Activated T-cell treated with anti-CD3 and anti-CD28 coated beads for 1 hour (primary cell): ENCODE results near the gene ATRX.
"Not testable (repeated sequence)": the region's sequence is repeated elsewhere in the genome, so short reads cannot be mapped to it uniquely, and the experiment has no call there.

Source experiments
- DNase-seq: peaks from one replicate; pipeline ENCODE4 v3.0.0-alpha.2; 2020; ENCODE audit warnings: low read depth

Gene ATRX

DNA sequence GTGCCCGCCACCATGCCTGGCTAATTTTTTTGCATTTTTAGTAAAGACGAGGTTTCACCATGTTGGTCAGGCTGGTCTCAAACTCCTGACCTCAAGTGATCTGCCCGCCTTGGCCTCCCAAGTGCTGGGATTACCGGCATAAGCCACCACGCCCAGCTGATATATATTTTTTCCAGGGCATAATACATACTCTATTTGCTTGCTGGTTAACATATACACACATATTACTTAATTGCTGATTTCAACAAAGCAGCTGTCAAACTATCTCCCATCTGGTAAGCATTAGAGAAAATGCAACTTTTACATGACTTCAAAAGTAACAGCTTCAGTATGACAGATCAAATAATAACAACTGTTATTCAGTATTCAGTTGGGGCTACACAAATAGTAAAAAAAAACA is 164.6 kb downstream of the ATRX start:
- DNase-seq: not testable (repeated sequence)

- DNase-seq: no peak
Measured at GRCh38 chrX:77617206-77617605, 168.8 kb downstream of the ATRX start.

- DNase-seq: no peak
Measured at GRCh38 chrX:77603635-77604336, 182.2 kb downstream of the ATRX start.

DNA sequence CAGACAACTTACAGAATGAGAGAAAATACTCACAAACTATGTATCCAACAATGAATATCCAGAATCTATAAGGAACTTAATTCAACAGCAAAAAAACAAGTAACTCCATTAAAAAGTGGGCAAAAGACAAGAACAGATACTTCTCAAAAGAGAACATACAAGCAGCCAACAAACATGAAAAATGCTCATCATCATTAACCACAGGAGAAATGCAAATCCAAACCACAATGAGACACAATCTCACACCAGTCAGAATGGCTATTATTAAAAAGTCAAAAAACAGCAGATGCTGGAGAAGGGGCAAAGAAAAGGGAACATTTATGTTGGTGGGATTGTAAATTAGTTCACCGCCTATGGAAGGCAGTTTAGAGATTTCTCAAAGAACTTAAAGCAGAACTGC is 188.5 kb downstream of the ATRX start:
- no peak for DNase-seq

GRCh38 chrX:77597090-77597489 is 188.9 kb downstream of the ATRX start:
- no peak for DNase-seq

DNA sequence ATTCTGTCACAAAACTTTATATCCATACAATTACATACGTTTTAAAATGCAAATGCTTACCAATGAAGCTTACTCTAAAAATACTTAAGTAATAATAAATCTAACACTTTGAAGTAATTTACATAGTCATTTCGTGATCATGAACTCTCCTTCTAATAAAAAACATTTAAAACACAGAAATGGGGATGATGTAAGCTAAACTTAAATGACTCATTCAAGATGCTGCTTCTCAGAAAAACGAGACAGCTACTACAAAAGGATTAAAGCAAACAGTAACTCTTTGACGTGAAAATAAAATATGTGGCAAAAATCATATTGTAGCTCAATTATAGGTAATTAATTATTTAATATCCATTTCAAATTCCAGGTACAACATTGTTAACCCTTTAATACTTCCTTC is 190.2 kb downstream of the ATRX start:
- DNase-seq: no peak

GRCh38 chrX:77572322-77572721 is 213.7 kb downstream of the ATRX start:
- no peak for DNase-seq

- DNase-seq: no peak
Measured at GRCh38 chrX:77565278-77565677, 220.7 kb downstream of the ATRX start.

- no peak for DNase-seq
Measured at GRCh38 chrX:77564823-77565222, 221.2 kb downstream of the ATRX start.

GRCh38 chrX:77561372-77561771 is 224.6 kb downstream of the ATRX start:
- DNase-seq: no peak

- no peak for DNase-seq
Measured at GRCh38 chrX:77556276-77556675, 229.7 kb downstream of the ATRX start.

DNA sequence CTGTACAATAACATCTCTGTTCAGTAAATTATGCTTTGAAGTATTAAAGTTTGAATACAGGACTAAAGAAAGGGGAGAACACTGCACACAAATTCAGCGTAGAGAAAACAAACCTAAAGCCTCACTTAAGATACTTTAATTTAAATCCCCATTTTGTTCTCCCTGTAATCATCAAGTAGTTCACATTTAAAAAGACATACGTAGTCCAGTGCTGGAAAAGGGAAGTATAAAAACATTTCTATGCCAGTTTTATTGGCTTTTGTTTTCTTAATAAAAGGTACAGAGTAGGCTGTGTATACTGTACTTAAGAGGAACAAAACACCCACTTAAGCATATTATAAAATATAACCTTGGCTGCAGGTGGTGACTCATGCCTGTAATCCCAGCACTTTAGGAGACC is 237.3 kb downstream of the ATRX start:
- no peak for DNase-seq

DNA sequence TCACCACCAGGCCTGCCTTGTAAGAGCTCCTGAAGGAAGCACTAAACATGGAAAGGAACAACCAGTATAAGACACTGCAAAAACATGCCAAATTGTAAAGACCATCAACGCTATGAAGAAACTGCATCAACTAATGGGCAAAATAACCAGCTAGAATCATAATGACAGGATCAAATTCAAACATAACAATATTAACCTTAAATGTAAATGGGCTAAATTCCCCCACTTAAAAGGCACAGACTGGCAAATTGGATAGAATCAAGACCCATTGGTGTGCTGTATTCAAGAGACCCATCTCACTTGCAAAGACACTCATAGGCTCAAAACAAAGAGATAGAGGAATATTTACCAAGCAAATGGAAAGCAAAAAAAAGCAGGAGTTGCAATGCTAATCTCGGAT is 246.2 kb downstream of the ATRX start:
- not testable (repeated sequence) for DNase-seq

DNA sequence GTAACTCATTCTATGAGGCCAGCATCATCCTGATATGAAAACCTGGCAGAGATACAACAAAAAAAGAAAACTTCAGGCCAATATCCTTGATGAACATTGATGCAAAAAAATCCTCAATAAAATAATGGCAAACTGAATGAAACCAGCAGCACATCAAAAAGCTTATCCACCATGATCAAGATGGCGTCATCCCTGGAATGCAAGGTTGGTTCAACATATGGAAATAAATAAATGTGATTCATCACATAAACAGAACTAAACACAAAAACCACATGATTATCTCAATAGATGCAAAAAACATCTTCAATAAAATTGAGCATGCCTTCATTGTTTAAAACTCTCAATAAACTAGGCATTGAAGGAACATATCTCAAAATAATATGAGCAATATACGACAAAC is 254.8 kb downstream of the ATRX start:
- not testable (repeated sequence) for DNase-seq

GRCh38 chrX:77528034-77528433 is 258.0 kb downstream of the ATRX start:
- DNase-seq: no peak

- DNase-seq: no peak
Measured at GRCh38 chrX:77527233-77528001, 258.6 kb downstream of the ATRX start.

DNA sequence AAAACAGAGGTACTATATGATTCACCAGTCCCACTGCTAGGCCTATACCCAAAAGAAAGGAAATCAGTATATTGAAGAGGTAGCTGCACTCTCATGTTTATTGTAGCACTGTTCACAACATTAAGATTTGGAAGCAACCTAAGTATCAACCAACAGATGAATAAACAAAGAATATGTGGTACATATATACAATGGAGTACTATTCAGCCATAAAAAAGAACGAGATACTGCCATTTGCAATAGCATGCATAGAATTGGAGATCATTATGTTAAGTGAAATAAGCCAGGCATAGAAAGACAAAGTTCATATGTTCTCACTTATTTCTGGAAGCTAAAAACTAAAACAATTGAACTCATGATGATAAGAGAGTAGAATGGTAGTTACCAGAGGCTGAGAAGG is 266.3 kb downstream of the ATRX start:
- DNase-seq: no peak

- DNase-seq: no peak
Measured at GRCh38 chrX:77514177-77514576, 271.8 kb downstream of the ATRX start.

- DNase-seq: no peak
Measured at GRCh38 chrX:77510007-77510406, 276.0 kb downstream of the ATRX start.

DNA sequence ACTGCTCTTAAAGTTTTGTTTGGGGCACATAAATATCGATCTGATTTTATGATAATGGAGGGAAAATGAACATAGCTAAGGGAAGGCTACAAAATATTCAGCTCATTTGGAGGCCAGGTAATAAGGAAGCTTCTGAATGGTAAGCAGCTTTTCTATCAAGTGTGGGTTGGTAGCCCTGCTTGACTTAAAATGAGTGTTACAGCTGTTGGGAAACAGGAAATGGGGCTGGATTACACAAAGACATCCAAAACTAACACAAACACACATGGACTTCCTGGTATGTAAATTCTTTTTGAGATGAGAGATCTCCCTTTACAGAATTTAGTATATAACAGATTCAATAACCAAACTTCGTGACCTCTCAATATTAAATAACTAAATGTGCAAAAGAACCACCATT is 280.8 kb downstream of the ATRX start:
- no peak for DNase-seq

- DNase-seq: no peak
Measured at GRCh38 chrX:77502951-77503525, 283.0 kb downstream of the ATRX start.

- DNase-seq: not testable (repeated sequence)
Measured at GRCh38 chrX:77500164-77500563, 285.9 kb downstream of the ATRX start.
